Measurements from ENCODE around the gene LRIG2. TPM values are rescaled to one million over a fixed set of nuclear protein-coding genes. Genes with fewer than 3 reads are reported as not detected.

The LRIG2 gene
- total RNA-seq, 2 experiments from 2014 or later, result 10.2 to 13.6 TPM

- Mint-ChIP-seq H3K27me3 (no peaks in the 10 kb centered on the region), H3K4me1 (peaks cover 12% of the 10 kb centered on the region), H3K27ac (no peak overlapping the region), H3K9me3 (ENCODE audit: low read depth) (no peaks in the 10 kb centered on the region), H3K36me3 (peaks cover 48% of the 10 kb centered on the region), H3K4me3 (no peak overlapping the region)
- no peak for ATAC-seq
- DNase-seq, result no peak
- CTCF ChIA-PET, result no interaction called here
These were observed 50.7 kb downstream of the LRIG2 start for GRCh38 chr1:113123737-113124136.

- no peak overlapping the region for H3K4me3 Mint-ChIP-seq
- H3K27ac Mint-ChIP-seq, result no peak overlapping the region
- H3K9me3 Mint-ChIP-seq (ENCODE audit: low read depth), result no peaks in the 10 kb centered on the region
- ATAC-seq (no peak), DNase-seq (no peak)
- no peaks in the 10 kb centered on the region for H3K27me3 Mint-ChIP-seq
- H3K36me3 Mint-ChIP-seq, result peaks cover 42% of the 10 kb centered on the region
- CTCF ChIA-PET, result no interaction called here
- H3K4me1 Mint-ChIP-seq, result peaks cover 12% of the 10 kb centered on the region
These were observed 51.4 kb downstream of the LRIG2 start for GRCh38 chr1:113124366-113124765.

- DNase-seq, result no peak
- no peaks in the 10 kb centered on the region for H3K9me3 Mint-ChIP-seq (ENCODE audit: low read depth)
- no peak overlapping the region for H3K27ac Mint-ChIP-seq
- CTCF ChIA-PET, result interaction anchor here (0.8 kb wide), 1 partner anchor 10 kb away, joined by 4 read pairs; no protein-coding TSS in a partner anchor
- H3K4me1 Mint-ChIP-seq, result peaks cover 12% of the 10 kb centered on the region
- no peaks in the 10 kb centered on the region for H3K27me3 Mint-ChIP-seq
- no peak for ATAC-seq
- peaks cover 44% of the 10 kb centered on the region for H3K36me3 Mint-ChIP-seq
- H3K4me3 Mint-ChIP-seq, result no peak overlapping the region
These were observed 52.5 kb downstream of the LRIG2 start for GRCh38 chr1:113125517-113125916.

GRCh38 chr1:113126207-113126606 is 53.2 kb downstream of the LRIG2 start:
- Mint-ChIP-seq H3K27ac (no peak overlapping the region), H3K27me3 (no peaks in the 10 kb centered on the region), H3K36me3 (peaks cover 41% of the 10 kb centered on the region), H3K4me1 (peaks cover 12% of the 10 kb centered on the region), H3K9me3 (ENCODE audit: low read depth) (no peaks in the 10 kb centered on the region), H3K4me3 (no peak overlapping the region)
- CTCF ChIA-PET, result no interaction called here
- no peak for DNase-seq
- no peak for ATAC-seq

- Mint-ChIP-seq H3K36me3 (peaks cover 36% of the 10 kb centered on the region), H3K27ac (no peak overlapping the region), H3K4me3 (no peak overlapping the region), H3K9me3 (ENCODE audit: low read depth) (no peaks in the 10 kb centered on the region), H3K27me3 (no peaks in the 10 kb centered on the region), H3K4me1 (peaks cover 15% of the 10 kb centered on the region)
- no peak for ATAC-seq
- no peak for DNase-seq
- CTCF ChIA-PET, result no interaction called here
These were observed 55.1 kb downstream of the LRIG2 start for GRCh38 chr1:113128116-113128515.

GRCh38 chr1:113129529-113130185 is 56.7 kb downstream of the LRIG2 start:
- no peaks in the 10 kb centered on the region for H3K27me3 Mint-ChIP-seq
- peaks cover 32% of the 10 kb centered on the region for H3K36me3 Mint-ChIP-seq
- CTCF ChIA-PET, result interaction anchor here (1.9 kb wide), 1 partner anchor 11 kb away, joined by 6 read pairs; no protein-coding TSS in a partner anchor
- H3K4me3 Mint-ChIP-seq, result no peak overlapping the region
- DNase-seq, result no peak
- ATAC-seq, result no peak
- H3K27ac Mint-ChIP-seq, result no peak overlapping the region
- no peaks in the 10 kb centered on the region for H3K9me3 Mint-ChIP-seq (ENCODE audit: low read depth)
- peaks cover 16% of the 10 kb centered on the region for H3K4me1 Mint-ChIP-seq

GRCh38 chr1:113133038-113133437 is 60.0 kb downstream of the LRIG2 start:
- Mint-ChIP-seq H3K4me3 (no peak overlapping the region), H3K9me3 (ENCODE audit: low read depth) (no peaks in the 10 kb centered on the region), H3K4me1 (peaks cover 20% of the 10 kb centered on the region), H3K36me3 (peaks cover 18% of the 10 kb centered on the region), H3K27me3 (no peaks in the 10 kb centered on the region), H3K27ac (no peak overlapping the region)
- no peak for DNase-seq
- no peak for ATAC-seq
- CTCF ChIA-PET, result interaction anchor here (1.2 kb wide), 1 partner anchor 14 kb away, joined by 3 read pairs; no protein-coding TSS in a partner anchor

GRCh38 chr1:113133759-113134158 is 60.8 kb downstream of the LRIG2 start:
- CTCF ChIA-PET, result interaction anchor here (0.9 to 1.2 kb wide), 2 partner anchors 14 to 204 kb away, joined by 3 read pairs; no protein-coding TSS in a partner anchor
- ATAC-seq, result no peak
- Mint-ChIP-seq H3K4me1 (peaks cover 18% of the 10 kb centered on the region), H3K36me3 (peaks cover 14% of the 10 kb centered on the region), H3K27ac (no peak overlapping the region), H3K27me3 (no peaks in the 10 kb centered on the region), H3K4me3 (no peak overlapping the region), H3K9me3 (ENCODE audit: low read depth) (no peaks in the 10 kb centered on the region)
- DNase-seq, result no peak

GRCh38 chr1:113135460-113135859 is 62.5 kb downstream of the LRIG2 start:
- H3K9me3 Mint-ChIP-seq (ENCODE audit: low read depth), result no peaks in the 10 kb centered on the region
- ATAC-seq (no peak), DNase-seq (no peak)
- no peak overlapping the region for H3K4me3 Mint-ChIP-seq
- CTCF ChIA-PET, result interaction anchor here (0.9 to 1.1 kb wide), 2 partner anchors 10 to 63 kb away, joined by 3 to 4 read pairs; no protein-coding TSS in a partner anchor
- no peak overlapping the region for H3K27ac Mint-ChIP-seq
- H3K36me3 Mint-ChIP-seq, result peaks cover 9% of the 10 kb centered on the region
- peaks cover 18% of the 10 kb centered on the region for H3K4me1 Mint-ChIP-seq
- H3K27me3 Mint-ChIP-seq, result no peaks in the 10 kb centered on the region

- Mint-ChIP-seq H3K36me3 (peaks cover 9% of the 10 kb centered on the region), H3K4me1 (peaks cover 18% of the 10 kb centered on the region), H3K4me3 (no peak overlapping the region), H3K27me3 (no peaks in the 10 kb centered on the region), H3K9me3 (ENCODE audit: low read depth) (no peaks in the 10 kb centered on the region), H3K27ac (no peak overlapping the region)
- CTCF ChIA-PET, result interaction anchor here (0.8 to 1.2 kb wide), 2 partner anchors 14 to 542 kb away, joined by 3 to 4 read pairs; no protein-coding TSS in a partner anchor
- no peak for DNase-seq
- no peak for ATAC-seq
These were observed 63.5 kb downstream of the LRIG2 start for GRCh38 chr1:113136476-113136875.

GRCh38 chr1:113137563-113137962 is 64.6 kb downstream of the LRIG2 start:
- H3K27ac Mint-ChIP-seq, result no peak overlapping the region
- peaks cover 24% of the 10 kb centered on the region for H3K4me1 Mint-ChIP-seq
- no peak for DNase-seq
- peaks cover 9% of the 10 kb centered on the region for H3K36me3 Mint-ChIP-seq
- no peak for ATAC-seq
- H3K4me3 Mint-ChIP-seq, result no peak overlapping the region
- H3K27me3 Mint-ChIP-seq, result no peaks in the 10 kb centered on the region
- no peaks in the 10 kb centered on the region for H3K9me3 Mint-ChIP-seq (ENCODE audit: low read depth)
- CTCF ChIA-PET, result interaction anchor here (1.5 to 1.6 kb wide), 2 partner anchors 65 to 420 kb away, joined by 4 to 5 read pairs; partner anchors contain the start of gene LRIG2

GRCh38 chr1:113138778-113139177 is 65.8 kb downstream of the LRIG2 start:
- CTCF ChIA-PET, result interaction anchor here (1.5 to 2.4 kb wide), 4 partner anchors 314 to 534 kb away, joined by 4 to 7 read pairs (median 5); a partner anchor contains a TSS
- ATAC-seq (no peak), DNase-seq (no peak)
- Mint-ChIP-seq H3K36me3 (peaks cover 9% of the 10 kb centered on the region), H3K4me1 (peaks cover 27% of the 10 kb centered on the region), H3K4me3 (no peak overlapping the region), H3K27me3 (no peaks in the 10 kb centered on the region), H3K27ac (no peak overlapping the region), H3K9me3 (ENCODE audit: low read depth) (no peaks in the 10 kb centered on the region)

GRCh38 chr1:113140176-113140575 is 67.2 kb downstream of the LRIG2 start:
- no peak for ATAC-seq
- H3K9me3 Mint-ChIP-seq (ENCODE audit: low read depth), result no peaks in the 10 kb centered on the region
- CTCF ChIA-PET, result interaction anchor here (0.6 to 2.7 kb wide), 5 partner anchors 10 to 533 kb away, joined by 3 to 7 read pairs (median 5); no protein-coding TSS in a partner anchor
- H3K4me1 Mint-ChIP-seq, result peaks cover 23% of the 10 kb centered on the region
- no peak overlapping the region for H3K27ac Mint-ChIP-seq
- no peaks in the 10 kb centered on the region for H3K36me3 Mint-ChIP-seq
- DNase-seq, result no peak
- H3K27me3 Mint-ChIP-seq, result no peaks in the 10 kb centered on the region
- H3K4me3 Mint-ChIP-seq, result no peak overlapping the region
